ENCODE results near the gene SDCBP2.

GRCh38 chr20:1280195-1281102 is 48.5 kb downstream of the SDCBP2 start:
- no peak for TF ChIP-seq GATA2 (IDR thresholded peaks at IDR 0.05; ENCODE audit: low read depth, low read length)
- TF ChIP-seq GATA3 (IDR thresholded peaks at IDR 0.05; ENCODE audit: low read depth, low read length), result no peak
